Astrocyte (in vitro differentiated cells and primary cell): ENCODE results near the gene ATG7.

Experiments
- CTCF ChIP-seq: IDR thresholded peaks from 2 replicates; pipeline ENCODE4 v1.5.1; 2011; ENCODE audit warnings: low read depth, mild to moderate bottlenecking, inconsistent platforms, low read length, moderate library complexity; ENCODE audit not compliant: insufficient read depth
- EZH2 ChIP-seq: IDR thresholded peaks from 2 replicates; pipeline ENCODE4 v1.6.1; 2012; ENCODE audit warnings: mild to moderate bottlenecking, low read length, inconsistent platforms; ENCODE audit not compliant: insufficient read depth

DNA sequence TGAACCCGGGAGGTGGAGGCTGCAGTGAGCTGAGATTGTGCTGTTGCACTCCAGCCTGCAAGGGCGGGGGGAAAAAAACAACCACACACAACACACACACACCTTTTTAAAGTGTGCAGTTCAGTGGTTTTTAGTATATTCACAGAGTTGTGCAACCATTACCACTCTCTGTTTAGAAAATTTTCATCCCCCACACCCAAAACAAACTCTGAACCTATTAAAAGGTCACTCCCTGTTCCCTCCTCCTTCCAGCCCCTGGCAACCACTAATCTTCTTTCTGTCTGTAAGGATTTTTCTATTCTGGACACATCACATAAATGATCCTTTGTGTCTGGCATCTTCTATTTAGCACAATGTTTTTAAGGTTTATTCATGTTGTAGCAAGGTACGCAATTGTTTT, 159.1 kb downstream of the ATG7 start:
- TF ChIP-seq CTCF (no peak), EZH2 (no peak)
